Brain microvascular endothelial cell (primary cell): ENCODE measurements around the gene MAPK8IP3.

Experiments used
- DNase-seq: peaks from one replicate; pipeline ENCODE4 v3.0.0-alpha.2; 2020
- H3K27ac ChIP-seq: fragments of 250-450 bp; sonication (Bioruptor Pico); 2 replicates; pipeline ENCODE4 v1.5.1; 2020; ENCODE audit warnings: mild to moderate bottlenecking, moderate library complexity
- H3K27me3 ChIP-seq: fragments of 250-450 bp; sonication (Bioruptor Pico); replicated peaks from 2 replicates; pipeline ENCODE4 v1.5.1; 2020; ENCODE audit warnings: mild to moderate bottlenecking
- H3K36me3 ChIP-seq: fragments of 250-450 bp; sonication (Bioruptor Pico); replicated peaks from 2 replicates; pipeline ENCODE4 v1.5.1; 2020; ENCODE audit warnings: mild to moderate bottlenecking
- H3K4me3 ChIP-seq: 2 replicates; pipeline ENCODE4 v1.5.1; 2011; ENCODE audit warnings: low read depth, mild to moderate bottlenecking, control low read depth, low read length, moderate library complexity
- CTCF ChIP-seq: IDR thresholded peaks from 2 replicates; pipeline ENCODE4 v1.5.1; 2011; ENCODE audit warnings: low read depth, mild to moderate bottlenecking, moderate library complexity, low read length, control low read depth, inconsistent platforms; ENCODE audit errors: missing control alignments
- in situ Hi-C: cut with HindIII; loops from 2 replicates; pipeline ENCODE4 v1.10.0; 2017; ENCODE audit warnings: low sequenced_read_pairs, low pct_ligation_motif_present

Gene MAPK8IP3

GRCh38 chr16:1721372-1721771 is 15.4 kb downstream of the MAPK8IP3 start:
- H3K27ac ChIP-seq, result peak overlapping the region; percentile 55
- no peak overlapping the region for H3K4me3 ChIP-seq
- in situ Hi-C loops, result no loop called here
- no peaks in the 10 kb centered on the region for H3K27me3 ChIP-seq
- no peak for TF ChIP-seq CTCF
- H3K36me3 ChIP-seq, result peaks cover 10% of the 10 kb centered on the region
- no peak for DNase-seq

GRCh38 chr16:1723450-1724147 is 17.6 kb downstream of the MAPK8IP3 start:
- H3K27ac ChIP-seq, result no peak overlapping the region
- DNase-seq, result peak; percentile 49
- H3K4me3 ChIP-seq, result no peak overlapping the region

GRCh38 chr16:1724491-1724890 is 18.5 kb downstream of the MAPK8IP3 start:
- Histone ChIP-seq H3K27ac (no peak overlapping the region), H3K36me3 (peaks cover 33% of the 10 kb centered on the region), H3K27me3 (no peaks in the 10 kb centered on the region), H3K4me3 (no peak overlapping the region)
- in situ Hi-C loops, result no loop called here
- no peak for DNase-seq
- TF ChIP-seq CTCF, result no peak

More at GRCh38 chr16:1723450-1724147, 17.6 kb downstream of the MAPK8IP3 start:
- peaks cover 26% of the 10 kb centered on the region for H3K36me3 ChIP-seq
- H3K27me3 ChIP-seq, result no peaks in the 10 kb centered on the region
- peak; percentile 79 for TF ChIP-seq CTCF
- in situ Hi-C loops, result no loop called here

GRCh38 chr16:1726661-1727502 is 20.9 kb downstream of the MAPK8IP3 start:
- Histone ChIP-seq H3K36me3 (peaks cover 43% of the 10 kb centered on the region), H3K27ac (no peak overlapping the region), H3K4me3 (no peak overlapping the region), H3K27me3 (no peaks in the 10 kb centered on the region)
- DNase-seq, result no peak
- no peak for TF ChIP-seq CTCF
- in situ Hi-C loops, result no loop called here

GRCh38 chr16:1727651-1728624 is 21.9 kb downstream of the MAPK8IP3 start:
- DNase-seq, result no peak
- H3K4me3 ChIP-seq, result no peak overlapping the region
- in situ Hi-C loops, result no loop called here
- H3K36me3 ChIP-seq, result peaks cover 43% of the 10 kb centered on the region
- no peaks in the 10 kb centered on the region for H3K27me3 ChIP-seq
- no peak overlapping the region for H3K27ac ChIP-seq
- TF ChIP-seq CTCF, result no peak
